Measurements from ENCODE around the gene DAP3. TPM values are rescaled to one million over a fixed set of nuclear protein-coding genes. Genes with fewer than 3 reads are reported as not detected.
"Not testable (repeated sequence)": the region's sequence is repeated elsewhere in the genome, so short reads cannot be mapped to it uniquely, and the experiment has no call there.

Gene DAP3
- total RNA-seq, 4 donors from 2014 or later = 81.4 to 115 (median 107) TPM

DNA sequence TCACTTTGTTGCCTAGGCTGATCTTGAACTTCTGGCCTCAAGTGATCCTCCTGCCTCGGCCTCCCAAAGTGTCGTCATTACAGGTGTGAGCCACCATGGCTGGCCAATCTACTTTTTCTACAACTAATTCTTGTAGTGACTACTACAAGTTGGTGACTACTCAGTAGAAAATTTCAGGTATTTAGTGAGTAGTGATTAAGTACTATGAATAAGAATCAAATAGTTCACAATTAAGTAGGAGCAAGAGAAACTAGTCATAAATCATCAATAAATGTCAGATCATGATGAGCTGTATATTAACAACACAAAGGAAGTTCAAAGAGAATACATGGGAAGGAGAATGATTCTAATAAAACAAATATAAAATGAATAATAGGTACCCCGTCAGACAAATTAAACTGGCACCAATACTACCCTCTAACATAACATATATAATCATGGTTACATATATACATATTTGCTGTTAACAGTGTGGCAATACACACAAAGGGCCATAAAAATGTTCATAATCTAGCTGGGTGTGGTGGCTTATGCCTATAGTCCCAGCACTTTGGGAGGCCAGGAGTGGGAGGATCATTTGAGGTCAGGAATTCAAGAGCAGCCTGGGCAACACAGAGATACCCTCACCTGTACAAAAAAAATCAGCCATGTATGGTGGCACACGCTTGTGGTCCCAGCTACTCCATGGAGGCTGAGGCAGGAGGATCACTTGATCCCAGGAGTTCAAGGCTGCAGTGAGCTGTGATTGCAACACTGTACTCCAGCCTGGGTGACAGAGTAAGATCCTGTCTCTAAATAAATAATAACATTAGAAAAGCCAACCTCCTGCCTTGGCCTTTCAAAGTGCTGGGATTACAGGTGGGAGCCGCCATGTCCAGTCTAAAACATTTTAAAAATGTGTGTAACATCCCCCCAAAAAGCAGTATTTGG is 19.4 kb upstream of the DAP3 start:
- Histone ChIP-seq H3K27me3 (no peaks in the 10 kb centered on the region), H3K36me3 (peaks cover 12 to 100% of the 10 kb centered on the region in 2 donors), H3K9me3 (no peaks in the 10 kb centered on the region), H3K4me3 (no peak overlapping the region), H3K27ac (no peak overlapping the region), H3K4me1 (no peaks in the 10 kb centered on the region)
- WGBS, 2 donors (ENCODE audit: low coverage in 1 of 2) = 98 to 100% methylated on average over 4 of the region's 5 CpGs
- no peak for ATAC-seq
- TF ChIP-seq EP300 (IDR thresholded peaks at IDR 0.05) = no peak
- TF ChIP-seq CTCF (IDR thresholded peaks at IDR 0.05) = no peak
- TF ChIP-seq POLR2AphosphoS5 (IDR thresholded peaks at IDR 0.05) = no peak
- TF ChIP-seq POLR2A (IDR thresholded peaks at IDR 0.05) = no peak

- Histone ChIP-seq H3K4me1 (no peaks in the 10 kb centered on the region), H3K27me3 (no peaks in the 10 kb centered on the region), H3K27ac (no peak overlapping the region), H3K9me3 (no peaks in the 10 kb centered on the region), H3K36me3 (peaks cover 17 to 100% of the 10 kb centered on the region in 2 donors), H3K4me3 (no peak overlapping the region)
- WGBS, 2 donors (ENCODE audit: low coverage in 1 of 2) = 83 to 92% methylated on average over 4 of the region's 4 CpGs
- no peak for TF ChIP-seq CTCF (IDR thresholded peaks at IDR 0.05)
- TF ChIP-seq EP300 (IDR thresholded peaks at IDR 0.05) = no peak
- no peak for TF ChIP-seq POLR2A (IDR thresholded peaks at IDR 0.05)
- TF ChIP-seq POLR2AphosphoS5 (IDR thresholded peaks at IDR 0.05) = no peak
- ATAC-seq = no peak
These were observed 17.1 kb upstream of the DAP3 start for GRCh38 chr1:155671750-155672149.

GRCh38 chr1:155673003-155673402 is 15.9 kb upstream of the DAP3 start:
- H3K4me3 ChIP-seq = no peak overlapping the region
- H3K4me1 ChIP-seq = no peaks in the 10 kb centered on the region
- no peaks in the 10 kb centered on the region for H3K9me3 ChIP-seq
- no peak for TF ChIP-seq POLR2A (IDR thresholded peaks at IDR 0.05)
- TF ChIP-seq EP300 (IDR thresholded peaks at IDR 0.05) = no peak
- TF ChIP-seq CTCF (IDR thresholded peaks at IDR 0.05) = no peak
- TF ChIP-seq POLR2AphosphoS5 (IDR thresholded peaks at IDR 0.05) = no peak
- no peak overlapping the region for H3K27ac ChIP-seq
- WGBS, 2 donors (ENCODE audit: low coverage in 1 of 2) = 86 to 92% methylated on average over 6 of the region's 6 CpGs
- H3K36me3 ChIP-seq = peaks cover 23 to 100% of the 10 kb centered on the region in 2 donors
- H3K27me3 ChIP-seq = no peaks in the 10 kb centered on the region
- ATAC-seq = no peak

GRCh38 chr1:155678027-155678426 is 10.9 kb upstream of the DAP3 start:
- ATAC-seq = no peak
- Histone ChIP-seq H3K9me3 (no peaks in the 10 kb centered on the region), H3K27me3 (no peaks in the 10 kb centered on the region), H3K4me3 (no peak overlapping the region), H3K36me3 (peaks cover 16 to 76% of the 10 kb centered on the region in 2 donors), H3K4me1 (peaks cover 0 to 22% (median 3%) of the 10 kb centered on the region in 3 donors), H3K27ac (no peak overlapping the region)
- TF ChIP-seq EP300 (IDR thresholded peaks at IDR 0.05) (no peak), POLR2A (IDR thresholded peaks at IDR 0.05) (no peak), CTCF (IDR thresholded peaks at IDR 0.05) (no peak), POLR2AphosphoS5 (IDR thresholded peaks at IDR 0.05) (no peak)
- 78 to 88% methylated on average over 4 of the region's 4 CpGs for WGBS, 2 donors (ENCODE audit: low coverage in 1 of 2)

GRCh38 chr1:155678992-155679391 is 9.9 kb upstream of the DAP3 start:
- Histone ChIP-seq H3K36me3 (peaks cover 12 to 67% of the 10 kb centered on the region in 2 donors), H3K4me1 (peaks cover 2 to 32% (median 3%) of the 10 kb centered on the region in 3 donors)
- H3K27me3 ChIP-seq, H3K27ac ChIP-seq, H3K9me3 ChIP-seq, ATAC-seq, H3K4me3 ChIP-seq: not testable (repeated sequence)
- WGBS, 2 donors (ENCODE audit: low coverage in 1 of 2) = 83% methylated on average over 1 of the region's 1 CpG; no CpG with 5 or more reads in 1 of the 2 donors
